Retinal pigment epithelial cell (primary cell): ENCODE measurements around the gene ROBO4.

Experiments
- DNase-seq: peaks from one replicate; pipeline ENCODE4 v3.0.0-alpha.2; 2010; ENCODE audit warnings: low read depth
- H3K4me3 ChIP-seq: 2 replicates; pipeline ENCODE4 v1.5.1; 2011; ENCODE audit warnings: mild to moderate bottlenecking, low read length, control low read depth, moderate library complexity
- CTCF ChIP-seq: conservative IDR thresholded peaks from 2 replicates; pipeline ENCODE4 v1.5.1; 2011; ENCODE audit warnings: low read depth, low read length, control low read depth, inconsistent platforms

ROBO4 gene

DNA sequence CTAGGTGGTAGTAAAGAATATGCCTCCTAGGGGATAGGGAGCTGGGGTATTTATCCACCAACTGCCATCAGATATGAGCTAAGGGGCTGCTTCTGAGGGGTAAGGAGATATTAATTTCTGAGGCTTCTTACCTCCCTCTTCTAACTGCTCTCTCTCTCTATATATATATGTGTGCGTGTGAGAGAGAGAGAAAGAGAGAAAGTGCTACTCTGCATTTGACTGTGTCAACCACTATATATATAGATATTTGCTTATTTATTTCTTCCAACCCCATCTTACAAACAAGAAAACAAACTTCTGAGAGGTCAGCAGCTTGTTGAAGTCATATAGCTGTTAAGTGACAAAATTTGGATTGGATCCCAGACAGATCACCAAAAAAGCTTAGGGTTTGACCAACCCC lies 44.0 kb upstream of the ROBO4 start:
- no peak for DNase-seq
- no peak for TF ChIP-seq CTCF
- no peak overlapping the region for H3K4me3 ChIP-seq

- no peak for TF ChIP-seq CTCF
- no peak overlapping the region for H3K4me3 ChIP-seq
- no peak for DNase-seq
These were observed 41.3 kb upstream of the ROBO4 start for GRCh38 chr11:124938970-124939369.

DNA sequence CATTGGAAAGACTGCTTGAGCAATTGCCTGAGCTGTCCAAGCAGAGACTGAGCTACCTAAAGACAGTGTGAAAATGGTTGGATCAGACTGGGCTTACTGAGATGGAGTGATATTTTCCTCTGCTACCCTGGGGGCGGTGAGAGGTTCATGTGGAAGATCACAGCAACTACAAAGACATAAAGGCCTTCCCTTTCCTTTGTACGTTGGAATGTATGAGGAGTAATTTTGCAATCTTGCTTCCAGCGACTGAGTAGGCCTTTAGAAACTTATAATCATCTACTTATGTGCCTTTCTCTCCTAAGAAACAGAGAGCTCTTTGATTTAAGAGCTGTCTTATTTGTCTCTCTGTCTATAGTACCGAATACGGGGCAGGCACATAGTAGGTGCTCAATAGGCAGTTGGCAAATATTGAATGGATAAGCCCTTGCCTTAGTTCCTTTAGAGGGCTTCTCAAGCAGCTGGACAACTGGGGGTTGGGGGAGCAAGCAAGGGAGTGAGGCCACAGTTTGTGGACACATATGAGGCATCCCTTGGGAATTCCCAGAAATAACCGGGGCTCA lies 40.6 kb upstream of the ROBO4 start:
- H3K4me3 ChIP-seq, result no peak overlapping the region
- DNase-seq, result no peak
- no peak for TF ChIP-seq CTCF

DNA sequence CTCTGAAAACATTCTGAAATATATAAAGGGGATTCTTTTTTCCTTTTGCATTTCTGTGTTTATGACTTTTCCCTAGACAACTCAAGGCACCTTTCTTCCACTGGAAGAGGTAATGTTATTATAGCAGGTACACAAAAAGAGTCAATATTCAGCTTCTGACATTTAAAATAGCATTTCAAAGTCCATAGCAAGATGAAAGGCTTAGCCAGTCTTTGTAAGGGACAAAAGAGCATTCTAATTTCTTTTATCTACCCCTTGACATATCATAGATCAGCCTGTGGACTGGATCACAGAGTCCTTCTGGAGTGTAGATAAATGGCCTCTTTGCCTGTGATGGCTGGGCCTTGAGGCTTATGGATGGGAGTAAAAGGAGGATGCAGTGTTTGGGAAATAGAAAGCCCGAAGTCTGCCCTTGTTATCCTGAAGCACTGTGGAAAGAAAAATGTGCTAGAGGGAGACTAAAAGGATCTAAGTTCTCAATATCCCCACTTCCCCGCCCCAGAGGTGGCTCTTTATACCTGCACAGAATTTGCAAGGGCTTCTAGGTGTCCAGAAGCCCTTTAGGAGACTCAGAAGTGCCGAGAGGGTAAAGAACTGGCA lies 39.8 kb upstream of the ROBO4 start:
- TF ChIP-seq CTCF, result no peak
- no peak overlapping the region for H3K4me3 ChIP-seq
- no peak for DNase-seq

DNA sequence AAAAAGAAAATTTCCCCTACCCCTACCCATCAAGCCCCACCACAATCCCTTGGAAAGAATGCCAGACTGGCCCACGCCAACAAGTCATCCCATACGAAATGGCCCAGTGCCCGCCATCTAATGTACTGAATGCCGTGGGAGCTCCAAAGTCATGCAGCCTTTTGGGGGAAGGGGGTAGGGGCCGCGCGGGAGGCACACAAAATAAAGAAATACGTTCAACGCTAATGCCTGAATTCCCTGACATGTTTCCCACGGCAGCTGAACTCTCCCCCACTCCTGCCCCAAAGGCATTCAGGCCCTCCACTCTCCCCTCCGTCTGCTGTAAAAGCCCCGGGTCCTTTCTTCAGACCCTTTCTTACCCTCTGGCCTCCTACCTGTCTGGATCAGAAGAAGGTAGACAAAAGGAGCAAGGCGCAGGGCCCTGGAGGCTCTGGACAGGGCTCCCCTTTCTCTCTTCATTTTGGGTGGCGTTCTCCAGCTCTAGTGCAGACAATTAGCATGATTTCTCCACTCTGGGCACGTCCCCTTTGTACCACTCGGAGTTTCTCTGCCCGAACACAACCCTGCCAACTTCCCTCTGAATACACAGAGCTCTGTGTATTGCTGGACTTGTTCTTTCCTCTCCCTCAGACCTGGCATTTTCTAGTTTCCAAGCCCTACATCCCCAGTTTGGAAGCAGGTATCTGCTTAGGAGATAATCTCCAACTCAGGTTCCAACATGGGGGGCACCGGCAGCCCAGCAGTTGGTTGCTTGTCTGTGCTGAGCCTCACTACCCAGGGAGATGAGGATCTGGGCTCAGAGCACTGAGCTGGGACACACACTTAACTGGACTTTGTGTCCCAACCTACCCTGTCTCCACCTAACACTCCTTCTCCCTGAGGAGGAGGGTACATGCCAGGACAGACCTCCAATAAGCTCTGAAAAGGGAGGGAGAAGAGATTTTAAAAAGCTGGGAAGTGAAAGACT lies 38.2 kb upstream of the ROBO4 start, which contains the start of gene HEPACAM:
HEPACAM (minus strand) TSS at position 500 of the 967 bp plus-strand sequence; CDS start at position 459, 41 bp downstream.
- no peak for TF ChIP-seq CTCF
- no peak for DNase-seq
- no peak within 1 kb of the TSS for H3K4me3 ChIP-seq

- no peak overlapping the region for H3K4me3 ChIP-seq
- DNase-seq, result no peak
- TF ChIP-seq CTCF, result no peak
These were observed 37.3 kb upstream of the ROBO4 start for GRCh38 chr11:124934862-124935547.
